Transverse colon (tissue), 4 donors: ENCODE measurements around the gene NOL9. TPM values are rescaled to one million over a fixed set of nuclear protein-coding genes. Genes with fewer than 3 reads are reported as not detected.

ENCODE experiments used
- DNase-seq: peaks from one replicate; pipeline ENCODE4 v3.0.0-alpha.2; 2019
- H3K27ac ChIP-seq, 4 donors: fragments of 200-600 bp; sonication (generic); 2 replicates each; pipeline ENCODE4 v1.5.1; 2016 to 2018; ENCODE audit warnings: inconsistent platforms in 4 of 4
- H3K27me3 ChIP-seq: fragments of 200-600 bp; sonication (generic); 2 replicates; pipeline ENCODE4 v1.5.1; 2017; ENCODE audit warnings: inconsistent platforms
- H3K36me3 ChIP-seq, 4 donors: fragments of 200-600 bp; sonication (generic); 2 replicates each; pipeline ENCODE4 v1.5.1; 2017 to 2019; ENCODE audit warnings: inconsistent platforms in 4 of 4
- H3K4me1 ChIP-seq, 4 donors: fragments of 200-600 bp; sonication (generic); 2 replicates each; pipeline ENCODE4 v1.5.1; 2017 to 2020; ENCODE audit warnings: inconsistent platforms in 4 of 4
- H3K4me3 ChIP-seq, 4 donors: fragments of 200-600 bp; sonication (generic); 1 replicate in 1 of 4; 2 replicates in 3 of 4; pipeline versions ENCODE4 v1.5.1 to v1.6.1; 2017 to 2019; ENCODE audit warnings: inconsistent platforms in 4 of 4
- H3K9me3 ChIP-seq, 2 donors: fragments of 200-600 bp; sonication (generic); 2 replicates each; pipeline ENCODE4 v1.5.1; 2017 to 2019; ENCODE audit warnings: inconsistent platforms in 2 of 2
- EP300 ChIP-seq: sonication (generic); formaldehyde crosslinking; IDR thresholded peaks from one replicate; pipeline ENCODE4 v1.6.1; 2017; ENCODE audit warnings: antibody characterized with exemption, low read depth
- POLR2A ChIP-seq: fragments of 450-650 bp; IDR thresholded peaks from one replicate; pipeline ENCODE4 v1.6.1; 2016; ENCODE audit warnings: antibody characterized with exemption, mild to moderate bottlenecking, moderate library complexity
- POLR2AphosphoS5 ChIP-seq, 3 donors: sonication (generic); formaldehyde crosslinking; IDR thresholded peaks; one replicate each; pipeline ENCODE4 v1.6.1; 2016; ENCODE audit warnings: antibody characterized with exemption in 3 of 3
- WGBS, 2 donors: methylation state at CpG; one replicate each; pipeline ENCODE4 v1.1.5; 2018; ENCODE audit warnings: low coverage in 1 of 2; 5-methylcytosine and 5-hydroxymethylcytosine counted together
- in situ Hi-C, 4 donors: fragments of 200-750 bp; cut with MboI; loops; one replicate each; pipeline versions ENCODE4 v1.15.0 to v1.15.1; 2017; ENCODE audit warnings: low sequenced_read_pairs in 3 of 4, low pct_ligation_motif_present in 1 of 4, low pct_unique_long_range_greater_than_20kb in 1 of 4
- intact Hi-C: fragments of 100-400 bp; cut with DNase I; formaldehyde crosslinking; loops from one replicate; pipeline ENCODE4 v1.15.1; 2023; ENCODE audit warnings: low total_unique reads
- total RNA-seq, 4 donors: library from RNA; depleted of rRNA; stranded (reverse); fragments of >200 nt; gene quantifications; one replicate each; pipeline ENCODE4 v1.1.0, GENCODE V29; 2016
- TF ChIP-seq, protein P1 (sequence below), 5 experiments: fragments of 200-600 bp in 3 of 5; fragments of 450-650 bp in 2 of 5; sonication (generic) in 3 of 5; IDR thresholded peaks; 1 replicate in 2 of 5; 2 replicates in 3 of 5; pipeline ENCODE4 v1.5.1; 2016 to 2017; ENCODE audit warnings: antibody characterized with exemption in 5 of 5, inconsistent platforms in 3 of 5, mild to moderate bottlenecking in 2 of 5, moderate library complexity in 1 of 5

Gene NOL9
- total RNA-seq, 4 donors from 2014 or later: 8.0 to 30.0 (median 13.8) TPM

DNA sequence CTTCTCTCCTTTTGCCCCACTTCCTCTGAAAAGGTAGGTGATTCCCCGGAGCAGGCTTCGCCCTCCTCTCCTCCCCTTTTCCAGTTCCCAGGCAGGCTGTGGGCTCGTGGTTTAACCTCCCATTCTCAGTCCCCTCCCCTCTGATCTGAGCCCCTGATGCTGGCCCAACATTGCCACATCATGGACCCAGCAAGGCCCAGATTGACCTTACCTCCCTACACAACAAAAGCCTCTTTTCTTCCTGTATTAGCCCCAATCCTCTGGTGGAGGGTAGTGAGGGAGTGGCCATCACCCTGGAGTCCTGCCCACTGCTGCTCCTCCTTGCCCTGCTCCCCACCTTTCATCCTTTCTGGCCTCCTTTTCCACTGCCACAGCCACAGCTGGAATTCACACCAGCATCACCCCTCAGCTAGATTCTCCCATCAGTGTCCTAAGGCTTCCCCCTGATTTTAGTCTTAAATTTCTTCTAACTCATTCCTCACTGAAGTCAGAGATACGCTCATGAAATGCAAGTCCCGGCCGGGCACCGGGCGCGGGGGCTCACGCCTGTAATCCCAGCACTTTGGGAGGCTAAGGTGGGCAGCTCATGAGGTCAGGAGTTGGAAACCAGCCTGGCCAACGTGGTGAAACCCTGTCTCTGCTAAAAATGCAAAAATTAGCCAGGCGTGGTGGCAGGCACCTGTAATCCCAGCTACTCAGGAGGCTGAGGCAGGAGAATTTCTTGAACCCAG lies 18.5 kb upstream of the NOL9 start:
- DNase-seq: no peak
- Histone ChIP-seq H3K9me3 (no peaks in the 10 kb centered on the region), H3K27ac (no peak overlapping the region), H3K4me3 (no peak overlapping the region), H3K4me1 (no peaks in the 10 kb centered on the region), H3K27me3 (no peaks in the 10 kb centered on the region), H3K36me3 (no peaks in the 10 kb centered on the region)
- intact Hi-C loops (no loop called here), in situ Hi-C loops (loop anchor here in 1 of 4 donors (10.0 kb wide), 1 partner anchor 52 kb away; the partner anchor contains the start of gene THAP3)
- no peak for TF ChIP-seq POLR2AphosphoS5 (IDR thresholded peaks at IDR 0.05)
- TF ChIP-seq, protein P1, sequence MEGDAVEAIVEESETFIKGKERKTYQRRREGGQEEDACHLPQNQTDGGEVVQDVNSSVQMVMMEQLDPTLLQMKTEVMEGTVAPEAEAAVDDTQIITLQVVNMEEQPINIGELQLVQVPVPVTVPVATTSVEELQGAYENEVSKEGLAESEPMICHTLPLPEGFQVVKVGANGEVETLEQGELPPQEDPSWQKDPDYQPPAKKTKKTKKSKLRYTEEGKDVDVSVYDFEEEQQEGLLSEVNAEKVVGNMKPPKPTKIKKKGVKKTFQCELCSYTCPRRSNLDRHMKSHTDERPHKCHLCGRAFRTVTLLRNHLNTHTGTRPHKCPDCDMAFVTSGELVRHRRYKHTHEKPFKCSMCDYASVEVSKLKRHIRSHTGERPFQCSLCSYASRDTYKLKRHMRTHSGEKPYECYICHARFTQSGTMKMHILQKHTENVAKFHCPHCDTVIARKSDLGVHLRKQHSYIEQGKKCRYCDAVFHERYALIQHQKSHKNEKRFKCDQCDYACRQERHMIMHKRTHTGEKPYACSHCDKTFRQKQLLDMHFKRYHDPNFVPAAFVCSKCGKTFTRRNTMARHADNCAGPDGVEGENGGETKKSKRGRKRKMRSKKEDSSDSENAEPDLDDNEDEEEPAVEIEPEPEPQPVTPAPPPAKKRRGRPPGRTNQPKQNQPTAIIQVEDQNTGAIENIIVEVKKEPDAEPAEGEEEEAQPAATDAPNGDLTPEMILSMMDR (IDR thresholded peaks at IDR 0.05): no peak
- no peak for TF ChIP-seq EP300
- TF ChIP-seq POLR2A: no peak
- 20 to 66% methylated on average over 1 to 12 of the region's 12 CpGs for WGBS, 2 donors

- 69% methylated on average over 5 of the region's 5 CpGs; no CpG with 5 or more reads in 1 of the 2 donors for WGBS, 2 donors
- no peak overlapping the region for H3K27ac ChIP-seq
- no peaks in the 10 kb centered on the region for H3K4me1 ChIP-seq
- intact Hi-C loops: no loop called here
- DNase-seq: no peak
- no peak overlapping the region for H3K4me3 ChIP-seq
- TF ChIP-seq POLR2AphosphoS5 (IDR thresholded peaks at IDR 0.05) (no peak), POLR2A (no peak), EP300 (no peak)
- TF ChIP-seq, protein P1 (IDR thresholded peaks at IDR 0.05): no peak
- in situ Hi-C loops: loop anchor here in 1 of 4 donors (10.0 kb wide), 1 partner anchor 54 kb away; the partner anchor contains the start of gene THAP3
- no peaks in the 10 kb centered on the region for H3K27me3 ChIP-seq
- no peaks in the 10 kb centered on the region for H3K36me3 ChIP-seq
- H3K9me3 ChIP-seq: no peaks in the 10 kb centered on the region
Observed at GRCh38 chr1:6570987-6571386, 16.7 kb upstream of the NOL9 start.

- intact Hi-C loops (no loop called here), in situ Hi-C loops (loop anchor here in 1 of 4 donors (10.0 kb wide), 1 partner anchor 55 kb away; the partner anchor contains the start of gene THAP3)
- no peaks in the 10 kb centered on the region for H3K36me3 ChIP-seq
- peaks cover 5% of the 10 kb centered on the region for H3K27me3 ChIP-seq
- no peaks in the 10 kb centered on the region for H3K9me3 ChIP-seq
- DNase-seq: no peak
- no peaks in the 10 kb centered on the region for H3K4me1 ChIP-seq
- H3K27ac ChIP-seq: no peak overlapping the region
- TF ChIP-seq EP300 (no peak), POLR2A (no peak), POLR2AphosphoS5 (IDR thresholded peaks at IDR 0.05) (no peak)
- TF ChIP-seq, protein P1 (IDR thresholded peaks at IDR 0.05): no peak
- 17 to 55% methylated on average over 2 to 3 of the region's 3 CpGs for WGBS, 2 donors
- H3K4me3 ChIP-seq: no peak overlapping the region
Observed at GRCh38 chr1:6570100-6570499, 15.8 kb upstream of the NOL9 start.

GRCh38 chr1:6569033-6569432 lies 14.7 kb upstream of the NOL9 start:
- TF ChIP-seq POLR2A: no peak
- TF ChIP-seq POLR2AphosphoS5 (IDR thresholded peaks at IDR 0.05): no peak
- TF ChIP-seq, protein P1 (IDR thresholded peaks at IDR 0.05): no peak
- Histone ChIP-seq H3K36me3 (no peaks in the 10 kb centered on the region), H3K27ac (no peak overlapping the region), H3K9me3 (no peaks in the 10 kb centered on the region), H3K4me3 (no peak overlapping the region), H3K27me3 (peaks cover 5% of the 10 kb centered on the region), H3K4me1 (no peaks in the 10 kb centered on the region)
- 84 to 93% methylated on average over 6 to 11 of the region's 11 CpGs for WGBS, 2 donors
- in situ Hi-C loops: no loop called here
- no peak for DNase-seq
- intact Hi-C loops: no loop called here
